Pulmonary artery endothelial cell (primary cell): ENCODE data around the gene BCAP31. TPM values are rescaled to one million over a fixed set of nuclear protein-coding genes. Genes with fewer than 3 reads are reported as not detected.

Experiments
- DNase-seq: peaks from one replicate; pipeline ENCODE4 v3.0.0-alpha.2; 2011; ENCODE audit warnings: low read depth, low spot score
- total RNA-seq: library from RNA; depleted of rRNA; stranded (reverse); fragments of >200 nt; gene quantifications from 2 replicates; pipeline ENCODE4 v1.2.3, GENCODE V29; 2014

BCAP31 gene
- total RNA-seq = 304 and 323 TPM in 2 replicates

DNA sequence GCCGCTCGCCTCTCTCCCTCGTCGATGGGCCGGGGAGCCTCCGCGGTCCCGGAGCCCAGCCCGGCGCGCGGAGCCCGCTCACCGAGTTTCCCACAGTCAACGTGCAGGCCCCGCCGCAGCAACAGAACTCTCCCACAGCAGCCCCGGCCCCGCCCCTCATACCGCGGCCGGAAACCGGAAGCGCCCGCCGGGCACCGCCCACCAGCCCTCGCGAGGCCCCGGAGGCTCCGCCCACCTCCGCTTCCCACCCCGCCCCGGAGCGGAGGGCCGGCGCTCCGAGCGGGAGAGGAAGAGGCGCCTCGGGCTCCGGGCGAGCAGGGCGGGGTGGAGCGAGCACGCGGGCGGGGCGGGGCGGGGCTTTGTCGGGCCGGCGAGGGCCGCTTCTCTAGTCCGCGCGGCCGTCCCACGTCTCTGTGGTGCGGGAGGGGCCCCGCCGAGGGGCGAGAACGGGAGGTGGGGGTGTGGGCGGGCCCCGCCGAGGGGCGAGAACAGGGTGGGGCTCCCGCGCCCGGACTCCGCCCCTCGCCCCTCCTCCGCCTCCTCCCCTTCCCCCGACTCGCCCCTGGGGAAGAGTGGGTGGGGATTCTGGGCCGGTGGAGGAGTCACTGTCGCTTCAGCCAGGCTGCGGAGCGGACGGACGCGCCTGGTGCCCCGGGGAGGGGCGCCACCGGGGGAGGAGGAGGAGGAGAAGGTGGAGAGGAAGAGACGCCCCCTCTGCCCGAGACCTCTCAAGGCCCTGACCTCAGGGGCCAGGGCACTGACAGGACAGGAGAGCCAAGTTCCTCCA lies at the start of gene BCAP31, which contains the start of gene ABCD1:
Gene BCAP31 (minus strand): TSS at position 136 of the 787 bp plus-strand sequence. CDS start 1,143 bp downstream, outside the sequence.
Gene ABCD1 (plus strand): TSS at position 605 of the 787 bp plus-strand sequence. CDS start 411 bp downstream, outside the sequence.
- peak; percentile 45 for DNase-seq

DNA sequence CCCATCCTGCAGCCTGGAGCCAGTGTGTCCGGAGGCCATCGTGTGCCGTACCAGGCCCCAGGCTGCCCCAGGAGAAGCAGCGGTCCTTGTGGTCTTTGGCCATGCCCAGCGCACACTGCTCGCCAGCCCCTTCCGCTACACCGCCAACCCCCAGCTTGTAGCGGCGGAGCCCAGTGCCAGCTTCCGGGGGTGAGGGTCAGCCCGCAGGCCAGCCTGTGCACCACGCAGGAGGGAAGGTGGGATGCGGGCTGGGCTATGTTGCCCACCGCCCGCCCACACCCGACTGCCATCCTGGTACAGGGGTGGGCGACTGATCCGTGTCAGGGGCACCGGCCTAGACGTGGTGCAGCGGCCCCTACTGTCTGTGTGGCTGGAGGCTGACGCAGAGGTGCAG lies 49.0 kb upstream of the BCAP31 start:
- DNase-seq = no peak

DNA sequence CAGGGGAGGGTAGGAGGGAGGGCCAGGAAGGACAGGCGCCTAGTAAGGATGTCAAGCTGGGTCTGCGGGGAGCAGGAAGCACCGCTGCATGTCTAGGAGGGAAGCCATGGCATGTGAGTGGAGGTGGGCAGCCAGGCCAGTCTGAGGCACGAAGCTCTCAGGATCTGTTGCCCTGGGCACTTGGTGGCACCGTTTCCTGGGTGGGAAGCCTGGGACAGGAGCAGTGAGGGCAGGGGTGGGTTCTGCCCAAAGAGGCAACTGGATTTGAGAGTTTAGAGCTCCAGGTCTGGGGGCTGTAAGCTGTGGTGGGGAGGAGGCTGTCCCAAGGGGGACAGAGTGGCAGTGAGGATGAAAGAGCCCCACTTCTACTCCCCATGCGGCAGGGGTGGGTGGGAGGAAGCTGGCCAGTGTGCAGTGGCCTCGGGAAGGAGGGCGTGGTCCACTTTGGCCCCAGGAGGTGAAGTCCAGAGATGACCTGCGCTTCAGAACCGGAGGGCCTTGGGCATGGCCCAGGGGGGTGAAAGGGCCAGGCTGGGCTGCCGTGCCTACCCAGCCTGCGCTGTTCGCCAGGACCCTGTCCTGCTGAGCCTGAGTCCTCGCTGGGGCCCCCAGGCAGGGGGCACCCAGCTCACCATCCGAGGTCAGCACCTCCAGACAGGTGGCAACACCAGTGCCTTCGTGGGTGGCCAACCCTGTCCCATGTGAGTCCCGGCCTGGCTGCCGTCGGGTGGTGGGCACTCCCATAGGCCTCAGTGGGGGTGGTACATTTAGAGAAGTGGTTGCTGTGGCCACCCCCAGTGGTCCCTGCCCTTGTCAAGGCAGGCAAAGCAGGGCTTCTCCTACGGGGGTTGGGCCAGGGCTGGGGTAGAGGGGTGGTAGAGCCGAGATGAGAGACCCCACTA lies 48.4 kb upstream of the BCAP31 start:
- no peak for DNase-seq

DNA sequence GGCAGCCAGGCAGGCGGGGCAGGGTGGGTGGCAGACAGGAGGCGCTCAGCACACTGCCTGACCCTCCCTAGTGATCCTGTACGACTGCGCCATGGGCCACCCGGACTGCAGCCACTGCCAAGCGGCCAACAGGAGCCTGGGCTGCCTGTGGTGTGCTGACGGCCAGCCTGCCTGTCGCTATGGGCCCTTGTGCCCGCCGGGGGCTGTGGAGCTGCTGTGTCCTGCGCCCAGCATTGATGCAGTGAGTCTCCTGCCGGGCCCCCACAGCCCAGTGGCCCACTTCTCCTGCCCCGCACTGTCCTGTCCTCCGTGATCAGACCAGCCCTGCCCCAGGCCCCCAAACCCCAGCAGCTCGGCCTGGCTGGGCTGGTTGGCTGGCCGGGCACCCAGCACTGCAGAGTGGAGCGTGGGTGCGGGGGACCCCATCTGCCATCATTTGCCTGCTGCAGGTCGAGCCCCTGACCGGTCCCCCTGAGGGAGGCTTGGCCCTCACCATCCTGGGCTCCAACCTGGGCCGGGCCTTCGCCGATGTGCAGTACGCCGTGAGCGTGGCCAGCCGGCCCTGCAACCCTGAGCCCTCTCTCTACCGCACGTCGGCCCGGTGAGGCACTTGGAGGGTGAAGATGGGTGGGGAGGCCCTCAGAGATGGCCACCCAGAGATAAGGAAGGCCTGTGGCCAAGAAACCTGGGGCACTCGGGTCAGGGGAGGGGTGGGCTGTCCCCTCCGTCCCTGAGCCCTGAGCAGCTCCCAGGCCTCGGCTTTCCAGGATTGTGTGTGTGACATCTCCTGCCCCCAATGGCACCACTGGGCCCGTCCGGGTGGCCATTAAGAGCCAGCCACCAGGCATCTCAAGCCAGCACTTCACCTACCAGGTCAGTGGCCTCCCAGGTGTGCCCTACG lies 47.5 kb upstream of the BCAP31 start:
- no peak for DNase-seq

DNA sequence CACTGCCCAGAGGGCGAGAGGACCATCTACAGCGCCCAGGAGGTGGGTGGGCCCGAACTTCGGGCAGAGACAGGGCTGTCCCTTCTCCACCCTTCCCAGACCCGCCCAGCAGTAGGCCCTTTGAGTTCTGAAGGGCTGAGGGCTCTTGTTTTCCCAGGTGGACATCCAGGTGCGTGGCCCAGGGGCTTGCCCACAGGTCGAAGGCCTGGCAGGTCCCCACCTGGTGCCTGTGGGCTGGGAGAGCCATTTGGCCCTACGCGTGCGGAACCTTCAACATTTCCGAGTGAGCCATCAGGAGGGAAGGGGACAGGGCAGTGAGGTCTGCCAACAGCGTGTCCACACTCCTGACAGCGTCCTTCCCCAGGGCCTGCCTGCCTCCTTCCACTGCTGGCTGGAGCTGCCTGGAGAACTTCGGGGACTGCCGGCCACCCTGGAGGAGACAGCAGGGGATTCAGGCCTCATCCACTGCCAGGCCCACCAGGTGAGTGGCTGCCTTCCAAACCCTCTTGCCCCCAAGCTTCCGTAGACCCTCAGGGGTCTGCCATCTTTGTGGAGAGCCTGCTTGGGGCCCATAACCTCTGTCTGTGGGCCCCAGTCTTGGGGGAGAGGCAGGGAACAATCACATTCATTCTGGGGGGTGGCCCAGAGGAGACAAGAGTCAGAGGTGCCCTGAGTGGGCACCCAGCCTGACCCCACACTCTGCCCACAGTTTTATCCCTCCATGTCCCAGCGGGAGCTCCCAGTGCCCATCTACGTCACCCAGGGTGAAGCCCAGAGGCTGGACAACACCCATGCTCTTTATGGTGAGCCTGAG lies 46.6 kb upstream of the BCAP31 start:
- no peak for DNase-seq

DNA sequence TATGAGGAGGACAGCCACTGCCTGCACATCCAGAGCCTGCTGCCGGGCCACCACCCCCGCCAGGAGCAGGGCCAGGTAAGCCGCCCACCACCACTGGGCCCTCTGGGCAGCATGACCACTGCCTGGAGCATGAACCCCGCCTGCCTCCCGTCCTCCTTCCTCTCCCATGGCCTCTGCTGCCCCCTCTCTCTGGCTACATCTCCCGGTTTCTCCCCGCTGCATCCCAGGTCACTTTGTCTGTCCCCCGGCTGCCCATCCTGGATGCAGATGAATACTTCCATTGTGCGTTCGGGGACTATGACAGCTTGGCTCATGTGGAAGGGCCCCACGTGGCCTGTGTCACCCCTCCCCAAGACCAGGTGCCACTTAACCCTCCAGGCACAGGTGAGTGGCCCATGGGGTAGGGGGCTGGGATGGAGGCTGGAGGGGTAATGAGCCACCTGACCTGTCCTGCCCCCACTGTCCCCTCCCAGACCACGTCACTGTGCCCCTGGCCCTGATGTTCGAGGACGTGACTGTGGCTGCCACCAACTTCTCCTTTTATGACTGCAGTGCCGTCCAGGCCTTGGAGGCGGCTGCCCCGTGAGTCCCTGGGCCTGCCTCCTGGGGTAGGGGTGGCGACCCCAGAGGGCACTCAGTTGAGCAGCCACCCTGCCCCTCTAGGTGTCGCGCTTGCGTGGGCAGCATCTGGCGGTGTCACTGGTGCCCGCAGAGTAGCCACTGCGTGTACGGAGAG lies 45.8 kb upstream of the BCAP31 start:
- no peak for DNase-seq

DNA sequence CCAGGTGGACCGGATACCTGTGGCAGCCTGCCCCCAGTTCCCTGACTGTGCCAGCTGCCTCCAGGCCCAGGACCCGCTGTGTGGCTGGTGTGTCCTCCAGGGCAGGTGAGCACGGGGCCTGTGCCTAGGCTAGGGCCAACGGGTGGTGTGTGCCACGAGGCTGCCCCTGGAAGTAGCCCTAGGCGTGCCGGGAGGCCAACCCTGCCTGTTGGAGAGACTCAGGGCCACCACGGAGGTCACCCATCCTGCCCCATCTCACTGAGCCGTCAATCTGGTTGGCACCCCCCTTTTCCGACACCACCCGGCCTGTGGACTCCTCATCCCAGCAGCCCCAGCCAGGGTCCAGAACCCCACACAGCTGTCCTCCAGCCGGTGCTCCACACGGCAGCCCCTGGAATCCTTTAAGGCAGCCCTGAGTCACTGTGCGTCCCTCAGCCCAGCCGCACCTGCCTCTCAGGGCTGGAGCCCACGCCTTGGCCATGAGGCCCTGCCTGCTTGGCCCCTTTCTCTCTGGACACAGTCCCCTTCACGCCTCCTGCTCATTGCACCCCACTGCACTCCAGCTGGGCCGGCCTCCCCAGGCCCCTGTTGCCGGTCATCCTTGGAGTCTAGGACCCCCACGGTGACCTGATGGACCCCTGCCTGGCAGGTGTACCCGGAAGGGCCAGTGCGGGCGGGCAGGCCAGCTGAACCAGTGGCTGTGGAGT lies 45.1 kb upstream of the BCAP31 start:
- DNase-seq = no peak

DNA sequence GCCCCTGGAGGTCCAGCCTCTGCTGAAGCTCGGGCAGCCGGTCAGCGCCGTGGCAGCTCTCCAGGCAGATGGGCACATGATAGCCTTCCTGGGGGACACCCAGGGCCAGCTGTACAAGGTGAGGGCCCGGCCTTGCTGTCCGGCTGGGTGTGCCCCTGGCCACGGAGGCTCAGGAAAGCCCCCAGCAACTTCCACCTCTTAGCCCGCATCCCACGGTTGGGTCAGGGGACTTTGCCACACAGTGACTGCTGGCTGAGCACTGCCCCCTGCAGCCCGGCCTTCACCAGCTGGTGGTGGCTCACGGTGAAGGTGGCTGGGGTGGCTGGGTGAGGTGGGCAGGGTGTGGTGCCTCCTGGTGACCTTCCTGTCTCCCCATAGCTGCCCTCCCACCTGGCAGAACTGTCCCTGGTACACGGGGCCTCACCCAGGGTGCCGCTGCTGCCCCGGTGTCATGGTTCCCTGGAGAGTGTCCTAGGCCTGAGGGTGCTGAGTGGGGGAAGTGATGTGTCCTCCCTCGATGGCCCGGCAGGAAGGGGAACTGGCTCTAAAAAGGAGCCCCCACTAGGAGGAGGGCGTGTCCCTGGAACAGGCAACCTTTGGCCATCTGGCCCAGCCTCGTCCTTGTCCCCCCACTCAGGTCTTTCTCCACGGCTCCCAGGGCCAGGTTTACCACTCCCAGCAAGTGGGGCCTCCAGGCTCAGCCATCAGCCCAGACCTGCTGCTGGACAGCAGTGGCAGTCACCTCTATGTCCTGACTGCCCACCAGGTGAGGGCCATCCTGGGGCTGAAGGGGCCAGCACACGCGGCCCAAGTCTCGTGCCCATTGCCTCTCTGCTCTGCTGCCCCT lies 44.3 kb upstream of the BCAP31 start:
- DNase-seq = no peak

DNA sequence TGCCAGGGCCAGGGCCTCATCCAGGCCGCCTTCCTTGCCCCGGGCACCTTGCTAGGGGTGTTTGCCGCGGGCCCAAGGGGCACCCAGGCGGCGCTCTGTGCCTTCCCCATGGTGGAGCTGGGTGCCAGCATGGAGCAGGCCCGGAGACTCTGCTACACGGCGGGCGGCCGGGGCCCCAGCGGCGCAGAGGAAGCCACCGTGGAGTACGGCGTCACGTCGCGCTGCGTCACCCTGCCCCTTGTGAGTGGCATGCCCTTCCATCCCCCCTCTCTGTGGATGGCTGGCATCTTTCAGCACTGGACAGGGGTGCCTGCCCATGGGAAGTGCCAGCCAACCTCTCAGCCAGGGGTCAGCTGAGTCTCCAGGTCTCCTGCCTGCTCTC lies 43.5 kb upstream of the BCAP31 start:
- no peak for DNase-seq

DNA sequence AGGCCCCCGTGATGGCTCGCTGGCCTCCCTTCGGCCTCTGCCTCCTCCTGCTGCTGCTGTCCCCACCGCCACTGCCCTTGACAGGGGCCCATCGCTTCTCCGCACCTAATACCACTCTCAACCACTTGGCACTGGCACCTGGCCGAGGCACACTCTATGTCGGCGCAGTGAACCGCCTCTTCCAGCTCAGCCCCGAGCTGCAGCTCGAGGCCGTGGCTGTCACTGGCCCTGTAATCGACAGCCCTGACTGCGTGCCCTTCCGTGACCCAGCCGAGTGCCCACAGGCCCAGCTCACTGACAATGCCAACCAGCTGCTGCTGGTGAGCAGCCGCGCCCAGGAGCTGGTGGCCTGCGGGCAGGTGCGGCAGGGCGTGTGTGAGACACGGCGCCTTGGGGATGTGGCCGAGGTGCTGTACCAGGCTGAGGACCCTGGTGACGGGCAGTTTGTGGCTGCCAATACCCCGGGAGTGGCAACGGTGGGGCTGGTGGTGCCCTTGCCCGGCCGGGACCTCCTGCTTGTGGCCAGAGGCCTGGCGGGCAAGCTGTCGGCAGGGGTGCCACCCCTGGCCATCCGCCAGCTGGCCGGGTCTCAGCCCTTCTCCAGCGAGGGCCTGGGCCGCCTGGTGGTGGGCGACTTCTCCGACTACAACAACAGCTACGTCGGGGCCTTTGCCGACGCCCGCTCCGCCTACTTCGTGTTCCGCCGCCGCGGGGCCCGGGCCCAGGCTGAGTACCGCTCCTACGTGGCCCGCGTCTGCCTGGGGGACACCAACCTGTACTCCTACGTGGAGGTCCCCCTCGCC lies 42.9 kb upstream of the BCAP31 start:
- no peak for DNase-seq

DNA sequence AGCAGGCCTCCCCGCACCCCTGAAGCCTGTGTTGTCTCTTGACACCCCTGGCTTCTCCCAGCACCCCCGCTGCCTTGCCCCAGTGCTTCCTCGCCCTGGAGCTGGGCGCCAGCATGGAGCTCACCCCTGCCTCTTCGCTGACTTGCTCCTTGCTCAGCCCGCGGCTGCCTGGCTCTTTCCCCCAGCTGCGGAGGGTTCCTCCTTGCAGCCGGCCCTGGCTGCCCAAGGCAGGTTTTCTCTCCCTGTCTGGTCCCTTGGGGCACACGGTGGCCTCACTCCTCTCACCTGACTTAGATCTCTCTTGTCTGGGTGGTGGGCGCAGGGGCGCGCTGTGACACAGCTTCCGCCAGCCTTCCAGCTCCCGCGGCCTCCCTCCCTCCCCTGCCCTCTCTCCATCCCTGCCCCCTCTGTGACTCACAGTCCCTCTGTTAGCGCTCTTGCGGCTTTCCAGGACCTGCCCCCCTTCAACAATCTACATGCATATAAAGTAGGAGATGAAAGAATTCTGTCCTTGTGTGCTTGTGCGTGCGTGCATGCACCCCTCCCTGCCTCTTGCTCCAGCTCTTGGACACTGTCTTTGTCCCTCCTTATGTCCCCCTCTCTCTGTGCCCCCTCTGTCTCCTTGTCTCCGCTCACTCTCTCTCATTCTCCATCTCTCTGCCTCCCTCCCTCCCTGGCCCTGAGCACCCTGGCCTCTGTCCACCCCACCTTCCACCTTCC lies 42.1 kb upstream of the BCAP31 start:
- peak; percentile 13 for DNase-seq

DNA sequence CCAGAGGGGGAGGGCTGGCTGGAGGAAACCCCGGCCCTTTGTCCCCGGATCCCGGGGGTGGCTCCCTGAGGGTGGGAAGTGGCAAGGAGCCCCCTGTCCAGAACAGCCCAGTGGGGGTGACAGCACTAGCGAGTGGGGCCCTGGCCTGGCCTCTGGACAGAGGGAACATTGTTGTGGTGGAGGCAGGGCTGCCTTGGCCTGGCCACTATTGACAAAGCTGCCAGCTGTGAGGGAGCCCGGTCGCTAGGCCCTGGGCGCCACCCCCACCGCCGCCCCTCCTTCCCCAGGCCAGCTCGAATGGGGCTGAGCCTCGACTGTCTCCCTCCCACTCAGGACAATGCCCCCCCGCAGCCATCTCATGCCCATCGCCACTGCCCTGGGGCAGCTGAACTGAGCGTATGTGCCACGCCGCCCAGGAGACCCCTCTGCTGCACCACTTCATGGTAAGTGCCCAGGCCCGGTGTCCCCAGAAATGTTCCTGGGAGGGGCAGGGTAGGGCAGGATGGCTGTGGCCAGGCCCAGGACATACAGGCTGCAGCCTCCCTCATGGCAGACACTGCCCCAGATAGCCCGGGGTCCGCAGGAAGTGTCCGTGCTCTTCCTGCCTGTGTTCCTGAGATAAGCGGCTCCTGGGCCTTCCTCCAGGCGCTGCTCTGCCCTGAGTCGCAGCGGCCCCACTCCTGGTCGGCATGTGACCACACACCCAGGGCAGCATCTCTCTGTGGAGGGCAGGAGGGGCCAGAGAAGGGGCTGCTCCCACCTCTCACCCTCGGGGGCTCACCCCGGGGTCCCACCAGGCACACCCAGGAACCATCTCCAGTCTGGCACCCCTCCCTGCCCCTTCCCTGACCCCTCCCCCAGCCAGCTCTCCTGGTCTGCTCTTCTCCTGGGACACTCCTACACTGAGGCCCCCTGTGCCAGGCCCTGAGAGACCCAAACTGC lies 41.2 kb upstream of the BCAP31 start:
- no peak for DNase-seq

DNA sequence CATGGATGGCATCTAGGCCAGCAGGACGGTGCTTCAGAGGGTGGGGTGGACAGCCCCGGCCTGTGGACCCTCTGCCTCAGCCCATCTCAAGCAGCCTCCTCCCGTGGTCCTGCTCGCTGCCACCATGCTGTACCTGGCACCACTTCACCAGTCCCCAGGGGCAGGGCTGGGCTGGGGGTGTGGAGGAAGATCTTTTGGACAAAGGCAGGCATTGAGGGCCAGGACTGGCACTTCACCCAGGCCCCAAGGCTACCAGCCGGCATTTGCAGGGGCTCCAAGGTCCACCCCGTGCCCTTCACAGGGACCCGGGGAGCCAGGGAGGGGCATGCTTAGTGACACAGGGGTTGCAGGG lies 40.6 kb upstream of the BCAP31 start:
- no peak for DNase-seq

DNA sequence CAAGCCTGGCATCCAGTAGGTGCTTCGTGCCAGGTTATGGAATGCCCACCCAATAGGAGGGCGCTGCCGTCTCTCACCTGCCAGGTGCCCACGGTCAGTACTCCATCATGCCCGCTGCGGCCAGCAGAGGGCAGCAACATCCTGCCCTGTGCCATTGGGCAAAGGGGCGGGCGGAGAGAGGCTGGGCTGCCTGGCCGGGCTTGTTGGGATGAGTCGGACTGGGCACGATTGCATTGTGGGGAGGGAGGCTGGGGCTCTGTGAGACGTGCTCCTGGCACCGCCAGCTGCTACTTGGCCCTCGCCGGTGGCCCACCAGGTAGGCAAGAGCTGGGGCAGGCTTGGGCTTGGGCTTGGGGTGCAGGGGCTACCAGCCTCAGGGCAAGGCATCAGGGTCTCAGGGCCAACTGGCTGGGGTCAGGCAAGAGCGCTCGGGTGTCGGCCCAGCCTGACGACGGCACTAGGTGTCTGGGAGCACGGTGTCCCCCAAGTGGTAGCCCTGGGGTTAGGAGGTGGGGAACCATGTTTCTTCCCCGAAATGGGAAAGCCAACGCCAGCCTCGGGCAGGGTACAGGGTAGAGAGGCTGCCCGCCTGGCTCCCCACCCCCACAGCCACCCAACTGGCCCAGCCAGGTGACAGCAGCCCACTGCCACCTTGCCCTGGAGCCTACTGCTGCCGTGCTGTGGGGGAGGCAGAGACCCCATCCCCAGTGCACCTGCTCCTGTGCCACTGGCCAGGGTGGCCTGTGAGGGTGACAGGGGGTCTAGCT lies 40.0 kb upstream of the BCAP31 start, which contains the start of gene PLXNB3:
Gene PLXNB3 (plus strand): TSS at position 261 of the 767 bp plus-strand sequence. CDS start 1,287 bp downstream, outside the sequence.
- DNase-seq = peak; percentile 13
